Embryonic facial prominence (tissue), 1 donor: ENCODE data around the gene RBP5.
"Not testable (repeated sequence)": the region's sequence is repeated elsewhere in the genome, so short reads cannot be mapped to it uniquely, and the experiment has no call there.

Source experiments
- DNase-seq: peaks from one replicate; pipeline ENCODE4 v3.0.0-alpha.2; 2016; ENCODE audit errors: extremely low spot score

The RBP5 gene

DNA sequence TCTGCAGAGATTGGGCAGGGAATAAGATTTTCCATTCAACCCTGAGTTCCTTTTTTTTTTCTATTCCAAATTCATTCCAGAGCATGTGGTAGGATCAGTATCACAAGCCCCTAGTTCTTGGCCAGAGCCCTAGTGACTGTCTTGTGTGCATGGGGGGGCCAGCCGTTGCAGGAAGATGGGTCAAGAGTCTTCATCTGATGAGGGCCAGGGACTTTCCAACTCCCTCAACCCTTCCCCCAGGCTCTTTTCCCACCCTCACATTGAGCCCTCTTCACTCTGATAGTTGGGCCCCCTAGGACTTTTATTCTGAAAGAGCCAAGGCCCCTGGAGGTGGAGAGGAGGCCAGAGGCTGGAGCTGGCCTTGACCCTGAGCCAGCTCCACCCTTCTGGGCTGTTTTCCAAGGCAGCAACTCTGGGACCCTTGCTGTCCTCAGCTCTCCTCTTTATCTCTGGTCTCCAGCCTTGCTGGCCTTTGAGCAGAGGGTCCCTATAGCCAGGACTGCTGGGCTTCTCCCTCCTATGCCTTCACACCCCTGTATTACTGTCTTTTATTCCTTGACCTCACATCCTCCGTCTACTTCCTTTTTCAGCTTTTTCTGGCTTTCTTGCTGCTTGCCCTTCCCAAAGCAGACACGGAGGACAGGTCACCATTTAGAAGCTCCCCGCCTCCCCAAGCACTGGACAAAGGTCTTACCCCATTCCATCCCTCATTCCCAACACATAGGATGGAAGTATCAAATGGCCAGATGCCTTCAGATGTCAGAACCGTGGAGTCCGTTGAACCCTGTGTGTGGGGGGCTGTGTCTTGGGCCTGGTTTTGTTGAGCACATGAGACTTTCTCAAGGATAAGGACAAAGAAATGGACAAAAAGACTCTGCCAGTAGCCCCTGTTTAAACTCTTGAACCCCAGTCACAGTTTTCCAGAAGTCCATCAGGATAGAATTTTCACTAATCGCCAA is 5.6 kb downstream of the RBP5 start:
- no peak for DNase-seq

DNA sequence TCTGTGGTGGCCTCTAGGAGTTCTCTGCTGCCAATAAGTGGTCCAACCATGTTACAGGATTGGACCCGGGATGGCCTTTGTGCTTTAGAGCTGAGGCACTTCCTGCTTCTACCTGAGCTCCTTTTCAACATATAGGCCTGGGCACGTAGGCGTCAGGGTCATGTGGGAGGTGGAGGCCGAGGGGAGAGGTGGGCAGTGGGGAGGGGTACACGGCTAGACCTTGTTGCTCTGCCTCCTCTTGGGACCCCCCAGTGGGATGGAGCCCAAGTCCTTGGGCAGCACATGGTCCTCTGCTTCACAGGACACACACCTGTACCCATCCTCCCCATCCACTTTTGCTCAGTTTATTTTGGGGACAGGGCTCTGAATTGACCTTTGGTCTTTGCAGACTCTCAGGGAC is 7.4 kb downstream of the RBP5 start:
- DNase-seq: no peak

DNA sequence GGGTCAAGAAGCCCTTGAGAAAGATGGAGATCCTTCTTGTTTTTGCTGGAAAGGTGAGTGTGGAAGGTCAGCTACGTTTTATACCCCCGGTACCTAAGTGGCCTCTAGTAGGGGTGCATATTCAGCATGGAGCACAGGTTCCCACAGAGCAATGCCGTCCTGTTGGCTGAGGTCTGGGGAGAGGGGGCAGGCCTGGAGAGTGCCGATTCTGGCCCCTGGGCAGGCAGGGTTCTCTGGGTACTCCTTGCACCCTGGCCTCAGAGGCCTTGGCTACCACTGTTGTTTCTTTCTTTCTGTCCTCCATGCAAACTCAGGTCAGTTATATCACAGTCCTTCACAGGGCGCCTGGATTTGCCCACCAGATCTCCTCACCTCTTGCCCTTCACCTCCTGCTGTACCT is 8.5 kb downstream of the RBP5 start:
- no peak for DNase-seq

DNA sequence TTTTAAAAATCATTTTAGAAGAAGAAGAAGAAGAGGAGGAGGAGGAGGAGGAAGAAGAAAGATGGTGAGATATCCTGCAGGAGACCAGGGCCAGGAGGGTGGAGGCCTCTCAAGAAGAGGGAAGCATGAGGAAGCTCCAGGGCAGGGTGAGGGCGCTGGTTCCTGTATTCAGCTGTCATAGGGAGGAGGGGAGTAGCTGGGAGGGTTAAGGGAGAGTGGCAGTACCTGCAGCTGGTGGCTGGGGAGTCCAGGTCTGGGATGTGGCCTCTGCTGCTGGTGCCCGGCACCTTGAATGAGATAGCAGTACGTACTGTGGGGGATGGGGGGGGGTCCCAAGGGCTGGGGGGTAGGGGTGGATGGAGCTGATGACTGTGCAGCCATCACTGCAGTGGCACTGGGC is 9.8 kb downstream of the RBP5 start:
- DNase-seq: no peak

DNA sequence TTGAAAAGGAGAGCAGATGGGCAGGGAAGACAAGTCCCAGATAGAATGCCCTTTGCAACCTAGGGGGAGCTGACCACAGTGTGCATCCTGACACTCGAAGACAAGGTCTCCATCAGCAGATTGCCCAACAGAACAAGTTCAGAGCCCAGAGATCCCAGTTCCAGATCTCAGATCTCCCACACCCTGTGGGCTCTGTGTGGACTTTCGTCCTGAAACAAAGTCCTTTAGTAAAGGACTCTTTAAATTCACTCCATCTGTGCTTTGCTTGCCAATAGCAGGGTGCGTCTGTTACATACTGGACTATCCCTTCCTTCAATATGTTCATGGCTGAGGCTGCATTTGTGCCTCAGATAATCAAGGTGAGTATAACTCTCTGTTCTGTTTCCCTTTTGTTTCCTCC is 11.0 kb downstream of the RBP5 start:
- DNase-seq: no peak

DNA sequence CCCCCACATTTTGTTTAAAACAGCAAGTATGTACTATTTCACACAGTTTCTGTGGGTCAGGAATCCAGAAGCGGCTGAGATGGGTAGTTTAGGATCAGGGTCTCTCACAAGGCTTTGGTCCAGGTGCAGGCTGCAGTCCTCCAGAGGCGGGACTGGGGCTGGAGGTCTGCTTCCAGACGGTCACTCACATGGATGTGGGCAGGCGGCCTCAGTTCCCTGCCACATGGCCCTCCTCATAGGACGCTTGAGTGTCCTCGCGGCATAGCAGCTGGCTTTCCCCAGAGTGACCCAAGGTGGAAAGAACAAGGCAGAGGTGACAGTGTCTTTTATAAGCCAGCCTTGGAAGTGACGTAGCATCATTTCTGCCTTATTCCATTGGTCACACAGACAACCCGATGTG is 11.8 kb downstream of the RBP5 start:
- DNase-seq: no peak

DNA sequence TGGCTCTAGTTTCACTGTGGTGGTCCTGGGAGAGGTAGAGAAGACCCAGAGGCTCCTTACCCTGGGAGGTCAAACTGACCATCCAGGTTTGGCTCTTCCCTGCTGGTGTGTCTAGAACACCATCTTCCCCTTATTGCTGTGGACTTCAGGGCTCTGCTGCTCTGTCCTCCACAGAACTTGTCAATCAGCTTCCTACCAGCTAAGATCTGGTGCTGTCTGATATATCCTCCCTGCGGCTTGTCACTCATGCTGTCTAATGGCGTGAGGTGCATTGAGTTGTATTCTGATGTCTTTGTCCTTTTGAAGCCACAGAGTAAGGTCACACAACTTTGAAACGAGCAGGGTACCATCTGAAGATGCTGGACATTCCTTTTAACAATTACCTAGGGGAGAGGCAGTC is 12.5 kb downstream of the RBP5 start:
- no peak for DNase-seq

DNA sequence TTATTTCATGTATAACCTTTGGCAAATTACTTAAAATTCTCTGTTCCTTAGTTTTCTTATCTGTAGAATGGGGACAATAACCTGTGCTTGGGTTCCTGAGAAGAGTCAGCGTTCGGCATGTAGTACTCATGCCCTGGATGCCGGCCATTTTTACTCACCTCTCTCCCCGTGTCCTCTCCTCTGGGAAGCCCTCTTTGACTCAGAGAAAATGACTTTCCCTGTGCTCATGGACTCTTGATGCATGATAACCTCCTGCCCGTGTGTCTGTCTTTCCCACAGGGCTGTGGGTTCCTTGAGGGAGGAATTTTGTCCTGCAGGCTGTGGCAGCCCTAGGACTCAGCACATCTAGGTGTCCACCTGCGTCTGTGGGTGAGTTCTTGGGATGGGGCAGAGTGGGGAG is 13.8 kb downstream of the RBP5 start:
- DNase-seq: no peak

DNA sequence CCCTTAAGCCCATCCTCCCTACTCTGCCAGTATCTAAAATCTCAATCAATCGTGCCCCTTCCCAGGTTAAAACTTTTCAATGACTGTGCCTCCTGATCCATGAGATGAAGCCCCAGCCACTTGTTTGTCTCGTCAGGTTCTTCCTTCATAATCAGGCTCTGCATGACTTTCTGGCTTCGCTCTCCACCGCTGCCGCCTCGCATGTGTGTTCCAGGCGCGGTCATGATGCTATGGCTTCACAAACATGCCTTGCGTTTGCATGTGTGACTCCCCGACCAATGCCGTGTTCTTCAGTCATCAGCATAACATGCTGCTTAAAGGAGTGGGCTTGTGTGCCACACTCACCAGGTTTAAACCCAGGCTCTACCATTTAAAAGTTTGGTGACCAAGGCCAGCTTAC is 14.7 kb downstream of the RBP5 start:
- DNase-seq: no peak

DNA sequence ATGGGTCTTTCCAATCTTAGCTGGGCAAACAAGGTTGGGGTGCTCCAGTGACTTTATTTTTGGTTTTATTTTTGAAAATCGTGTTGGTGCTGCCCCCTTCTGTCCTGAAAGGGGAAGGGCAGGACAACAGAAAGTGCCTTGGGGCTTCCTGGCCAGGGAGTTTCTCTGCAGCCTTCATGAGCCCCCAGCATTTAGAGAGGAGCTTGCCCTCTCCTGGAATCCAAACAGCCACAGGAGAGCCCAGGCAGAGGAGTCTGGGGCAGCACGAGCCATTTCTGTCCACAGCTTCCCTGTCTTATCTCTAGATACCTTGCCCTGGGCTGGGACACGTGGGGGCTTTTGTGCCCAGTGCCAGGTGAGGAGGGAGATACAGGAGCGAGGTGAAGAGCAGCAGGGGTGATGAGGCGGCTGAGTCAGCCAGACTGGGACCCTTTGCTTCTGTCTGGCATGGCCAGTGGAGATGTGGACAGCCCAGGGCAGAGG is 15.3 kb downstream of the RBP5 start:
- no peak for DNase-seq

DNA sequence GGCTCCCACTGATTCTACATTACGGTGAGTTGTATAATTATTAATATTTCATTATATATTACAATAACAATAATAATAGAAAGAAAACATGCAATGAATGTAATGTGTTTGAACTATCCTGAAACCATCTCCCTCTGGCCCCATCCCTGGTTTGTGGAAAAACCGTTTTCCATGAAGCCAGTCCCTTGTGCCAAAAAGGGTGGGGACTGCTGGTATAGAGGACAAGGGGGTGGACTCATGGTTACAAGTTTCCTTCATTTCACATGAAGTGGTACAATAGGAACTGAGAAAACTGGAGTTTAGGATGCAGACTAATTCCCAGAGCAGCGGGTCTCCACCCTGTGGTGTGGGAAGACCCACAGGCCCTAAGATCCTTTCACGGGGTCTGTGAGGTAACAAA is 16.6 kb downstream of the RBP5 start:
- no peak for DNase-seq

DNA sequence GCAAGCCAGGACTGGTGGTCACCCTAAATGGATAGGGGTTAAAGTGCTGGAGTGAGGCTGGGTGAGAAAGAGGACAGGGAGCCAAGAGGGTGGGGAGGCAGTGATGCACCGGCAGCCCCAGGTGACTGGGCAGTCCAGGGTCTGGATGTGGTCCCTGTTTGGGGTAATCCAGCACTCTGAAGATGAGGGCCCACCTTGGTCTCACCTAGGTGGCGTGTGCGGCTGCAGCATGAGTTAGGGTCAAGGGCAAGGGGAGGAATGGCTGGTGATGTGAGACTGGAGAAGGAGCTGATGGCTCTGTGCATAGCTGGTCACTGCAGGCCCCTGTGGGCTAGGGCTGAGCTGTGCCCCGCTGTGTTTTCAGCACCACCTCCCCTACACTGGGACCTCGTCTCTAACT is 18.0 kb downstream of the RBP5 start:
- no peak for DNase-seq

DNA sequence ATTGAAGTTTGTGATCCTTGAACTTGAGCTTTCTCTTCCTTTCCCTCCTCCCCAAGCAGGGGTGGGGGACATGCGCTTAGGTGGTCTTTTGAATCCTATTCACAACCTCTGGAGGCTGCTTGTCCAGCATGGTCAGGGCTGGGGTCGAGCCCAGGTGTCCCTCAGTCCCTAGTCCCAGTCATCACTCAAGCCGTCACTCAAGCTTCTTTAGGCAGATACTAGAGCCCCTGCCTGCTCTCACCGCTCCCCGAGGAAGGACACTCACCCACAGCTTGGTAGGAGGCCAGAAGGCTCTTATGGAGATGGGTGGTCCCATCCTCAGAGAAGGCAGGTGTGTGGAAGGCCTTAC is 19.1 kb downstream of the RBP5 start:
- DNase-seq: no peak

DNA sequence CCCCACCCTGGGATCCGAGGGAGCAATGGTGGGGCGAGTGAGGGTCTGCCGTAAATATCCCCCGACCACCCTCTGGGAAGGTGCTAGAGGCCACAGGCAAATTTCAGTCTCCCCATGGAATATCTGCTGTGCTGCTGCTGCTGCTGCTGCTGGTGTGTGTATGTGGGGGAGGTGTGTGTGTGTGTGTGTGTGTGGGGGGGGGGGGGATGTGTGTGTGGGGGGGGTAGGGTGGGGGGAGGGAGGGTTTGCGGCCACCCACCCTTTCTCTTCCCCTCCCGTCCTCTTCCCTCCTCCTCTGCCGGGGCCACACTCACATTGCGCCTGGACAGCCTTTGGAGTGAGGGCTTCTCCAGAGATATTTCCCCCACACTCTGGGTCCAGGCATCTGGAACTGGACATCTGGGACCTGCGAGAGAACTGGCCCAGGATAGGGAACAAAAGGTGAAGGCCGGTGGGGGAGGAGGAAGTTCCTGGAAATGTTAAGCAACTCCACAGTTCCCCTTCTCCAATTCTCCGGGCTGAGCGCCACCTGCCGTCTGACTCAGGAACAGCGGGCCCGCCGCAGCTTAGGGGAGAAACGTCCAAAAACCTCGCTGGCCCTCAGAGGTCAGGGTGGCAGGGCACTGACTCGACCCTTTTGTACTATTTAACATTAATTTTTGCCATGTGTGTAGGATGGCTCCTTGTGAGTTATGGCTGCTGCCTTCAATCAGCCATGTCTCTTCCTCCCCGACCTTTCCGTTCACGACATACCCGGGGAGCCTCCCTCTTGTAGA is 19.7 kb downstream of the RBP5 start, which contains the start of gene C1RL:
TSS of gene C1RL (minus strand) at position 419 of the 776 bp plus-strand sequence. CDS start at position 385, 34 bp downstream.
- peak; percentile 74 for DNase-seq

DNA sequence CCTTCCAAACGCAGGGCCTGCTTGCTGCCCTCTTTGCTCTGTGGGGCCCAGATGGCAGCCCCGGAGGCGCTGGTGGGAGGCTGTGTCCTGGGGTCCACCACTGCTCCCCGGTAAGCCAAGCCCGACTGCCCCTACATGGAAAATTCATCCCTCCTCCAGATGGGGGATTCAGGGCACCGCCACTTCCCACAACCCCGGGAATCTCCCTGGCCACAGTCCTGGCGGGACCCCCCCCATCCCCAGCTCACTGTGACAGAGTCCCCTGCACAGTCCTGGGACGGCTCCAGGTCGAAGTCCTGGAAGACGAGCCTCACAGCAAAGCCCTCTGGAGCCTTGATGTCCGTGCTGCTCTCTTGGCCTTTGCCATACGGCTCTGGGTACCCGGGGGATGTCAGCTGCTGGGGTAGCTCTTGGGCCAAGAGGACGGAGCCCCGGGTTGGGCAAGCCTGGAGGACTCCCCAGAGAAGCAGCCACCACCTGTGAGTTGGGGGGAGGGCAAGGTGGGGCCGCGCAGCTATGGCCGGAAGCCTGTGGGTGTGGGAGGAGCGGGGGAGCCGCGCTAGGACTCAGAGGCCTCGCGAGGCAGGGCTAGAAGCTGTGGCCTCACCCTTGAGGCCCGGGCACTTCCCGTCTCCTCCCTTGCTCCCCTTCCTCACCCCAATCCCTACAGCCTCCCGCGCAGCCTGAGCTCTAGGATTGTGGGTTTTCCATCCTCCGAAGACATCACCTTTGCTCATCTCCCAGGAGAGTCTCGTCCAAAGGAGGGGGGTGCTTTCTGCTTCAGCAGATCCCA is 20.5 kb downstream of the RBP5 start:
- DNase-seq: peak; percentile 31

DNA sequence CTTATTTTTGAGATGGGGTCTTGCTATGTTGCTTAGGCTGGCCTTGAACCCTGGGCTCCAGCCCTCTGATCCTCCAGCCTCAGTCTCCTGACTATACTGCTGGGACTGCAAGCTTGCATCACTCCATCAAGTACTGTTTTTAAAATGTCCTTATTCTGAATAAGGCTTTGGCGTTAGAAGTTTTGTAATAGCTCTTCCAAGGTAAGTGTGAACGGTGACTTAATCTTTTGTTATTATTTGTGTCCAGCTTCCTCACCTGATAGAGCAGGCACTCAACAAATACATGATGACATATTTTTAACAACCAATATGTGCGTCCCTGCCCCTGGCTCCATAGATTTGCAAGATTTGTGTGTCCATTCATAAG is 21.1 kb downstream of the RBP5 start:
- DNase-seq: no peak

DNA sequence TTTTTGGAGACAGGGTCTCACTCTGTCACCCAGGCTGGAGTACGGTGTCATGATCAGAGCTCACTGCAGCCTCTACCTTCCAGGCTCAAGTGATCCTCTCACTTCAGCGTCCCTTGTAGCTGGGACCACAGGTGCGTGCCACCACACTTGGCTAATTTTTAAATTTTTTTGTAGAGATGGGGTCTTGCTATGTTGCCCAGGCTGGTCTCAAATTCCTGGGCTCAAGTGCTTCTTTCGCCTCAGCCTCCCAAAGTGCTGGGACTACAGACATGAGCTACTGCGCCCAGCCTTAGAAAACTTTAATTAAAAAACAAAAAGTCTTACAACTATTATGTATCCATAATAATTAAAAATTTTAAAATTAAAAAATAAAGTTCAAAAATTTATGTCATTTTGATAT is 21.5 kb downstream of the RBP5 start:
- DNase-seq: not testable (repeated sequence)

DNA sequence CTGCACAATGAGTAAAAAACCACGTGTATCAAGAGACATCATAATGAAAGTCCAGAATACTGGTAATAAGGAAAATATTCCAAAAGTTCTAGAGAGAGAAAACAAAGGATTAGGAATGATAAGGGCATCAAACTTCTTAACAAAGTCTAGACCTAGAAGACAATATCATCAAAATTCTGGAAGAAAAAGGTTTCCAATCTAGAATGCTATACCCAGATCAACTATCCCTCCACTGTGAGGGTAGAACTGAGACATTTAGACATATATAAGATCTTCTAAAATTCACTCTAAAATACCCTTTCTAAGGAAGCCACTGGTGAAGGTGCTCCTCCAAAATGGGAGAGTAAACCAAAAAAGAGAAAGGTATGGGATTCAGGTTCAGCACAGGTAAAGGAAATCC is 22.6 kb downstream of the RBP5 start:
- DNase-seq: no peak

DNA sequence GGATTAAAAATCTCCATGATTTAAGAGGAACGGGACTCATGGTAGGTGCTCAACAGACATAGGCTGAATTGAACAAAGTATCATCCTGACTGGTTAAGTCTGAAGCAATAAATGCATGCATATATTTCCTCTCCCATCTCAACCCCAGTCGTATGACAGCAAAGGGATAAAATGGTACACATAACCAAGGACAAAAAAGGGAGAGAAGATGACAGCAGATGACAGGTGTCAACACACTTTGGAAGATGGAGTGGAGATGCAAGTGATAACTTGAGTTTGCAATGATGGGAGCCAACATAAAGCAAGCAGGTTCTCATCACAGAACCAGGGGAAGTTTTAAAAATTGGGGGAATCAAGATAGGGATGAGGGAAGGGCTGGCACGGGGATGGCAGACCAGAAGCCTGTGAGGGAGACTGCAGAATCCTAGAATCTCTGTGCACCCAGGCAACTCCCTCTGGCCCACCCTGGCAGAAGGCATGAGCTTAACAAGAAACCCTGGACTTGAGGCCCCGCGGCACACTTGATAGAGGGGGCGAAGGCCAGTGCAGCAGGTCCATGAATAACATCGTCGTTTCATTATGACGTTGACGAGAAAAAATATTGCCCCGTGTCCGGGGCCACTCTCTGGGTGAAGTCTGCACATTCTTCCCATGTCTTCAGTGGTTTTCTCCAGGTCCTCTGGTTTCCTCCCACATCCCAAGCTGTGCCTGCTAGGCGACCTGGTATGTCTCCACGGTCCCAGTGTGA is 24.7 kb downstream of the RBP5 start:
- no peak for DNase-seq

DNA sequence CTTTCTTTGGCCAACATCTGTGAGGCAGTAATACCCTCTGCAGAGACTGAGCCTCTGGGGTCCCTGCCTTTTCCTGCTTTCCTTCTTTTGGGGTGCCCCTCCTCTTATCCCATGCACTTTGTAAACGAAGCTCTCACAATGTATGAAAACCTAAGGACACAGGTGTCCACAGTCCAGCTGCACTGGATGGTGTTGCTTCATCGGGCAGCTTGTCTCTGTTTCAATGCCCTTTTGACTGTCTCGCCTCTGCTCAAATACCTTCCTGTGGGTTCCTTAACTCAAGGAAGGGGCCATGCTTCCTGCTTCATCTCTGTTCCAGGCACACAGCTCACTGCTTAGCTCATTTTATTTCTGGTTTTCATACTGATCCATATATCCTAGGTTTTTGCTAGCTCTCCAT is 26.1 kb downstream of the RBP5 start:
- DNase-seq: no peak

DNA sequence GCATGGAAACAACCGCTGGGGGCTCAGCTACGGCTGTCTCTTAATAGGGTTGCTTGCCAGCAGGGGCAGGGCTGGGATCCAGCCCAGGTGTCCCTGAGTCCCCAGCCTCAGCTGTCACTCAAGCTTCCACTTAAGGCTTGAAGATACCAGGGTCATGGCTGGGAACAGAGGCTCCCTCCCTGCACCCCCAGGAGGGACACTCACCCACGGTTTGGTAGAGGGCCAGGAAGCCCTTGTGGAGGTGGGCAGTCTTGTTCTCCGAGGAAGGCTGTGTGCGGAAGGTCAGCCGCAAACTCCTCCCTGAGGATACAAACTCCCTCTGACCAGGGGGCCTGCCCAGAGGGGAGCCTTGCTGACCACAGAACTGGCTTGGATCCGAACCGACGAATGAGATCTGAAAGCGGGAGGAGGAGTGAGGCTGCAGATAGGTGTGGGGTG is 27.0 kb downstream of the RBP5 start:
- DNase-seq: no peak
